ENCODE measurements around the gene CHST15.

Gene CHST15

GRCh38 chr10:124001391-124002148 is 91.8 kb downstream of the CHST15 start:
- DNase-seq (ENCODE audit: insufficient read length, low spot score), result peak; percentile 2
- TF ChIP-seq POLR2AphosphoS5 (IDR thresholded peaks at IDR 0.05; ENCODE audit: low read depth, low read length), result no peak
- no peak for TF ChIP-seq TAF1 (IDR thresholded peaks at IDR 0.05; ENCODE audit: low read depth, low read length)
- TF ChIP-seq POLR2A (IDR thresholded peaks at IDR 0.05; ENCODE audit: low read depth, low read length), result no peak
- no peak for TF ChIP-seq PAX5 (IDR thresholded peaks at IDR 0.05; ENCODE audit: insufficient read depth, low read length, severe bottlenecking)
- TF ChIP-seq SPI1 (IDR thresholded peaks at IDR 0.05; ENCODE audit: low read depth, low read length), result no peak
- no peak for TF ChIP-seq POU2F2 (IDR thresholded peaks at IDR 0.05; ENCODE audit: low read depth, low read length)
- FAIRE-seq, result no peak

DNA sequence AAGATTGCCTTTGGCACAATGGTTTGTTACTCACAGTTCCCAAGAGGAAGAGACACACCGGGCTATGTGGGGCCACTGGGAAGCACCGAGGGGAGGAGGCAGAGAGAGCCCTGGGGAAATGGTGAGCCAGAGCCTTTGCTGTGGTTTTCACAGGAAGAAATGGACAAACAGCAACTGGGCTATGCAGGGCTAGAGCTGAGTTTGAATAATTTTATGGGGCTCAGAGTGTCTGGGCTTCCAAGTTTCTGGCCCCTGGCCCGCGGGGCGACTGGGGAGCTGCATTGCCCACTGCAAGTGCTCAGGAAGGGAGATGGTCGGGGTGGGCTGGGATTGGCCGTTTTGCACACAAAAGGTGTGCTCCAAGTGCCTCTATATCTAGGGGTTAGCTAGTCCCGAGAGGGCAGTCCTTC is 92.6 kb downstream of the CHST15 start:
- FAIRE-seq, result no peak

DNA sequence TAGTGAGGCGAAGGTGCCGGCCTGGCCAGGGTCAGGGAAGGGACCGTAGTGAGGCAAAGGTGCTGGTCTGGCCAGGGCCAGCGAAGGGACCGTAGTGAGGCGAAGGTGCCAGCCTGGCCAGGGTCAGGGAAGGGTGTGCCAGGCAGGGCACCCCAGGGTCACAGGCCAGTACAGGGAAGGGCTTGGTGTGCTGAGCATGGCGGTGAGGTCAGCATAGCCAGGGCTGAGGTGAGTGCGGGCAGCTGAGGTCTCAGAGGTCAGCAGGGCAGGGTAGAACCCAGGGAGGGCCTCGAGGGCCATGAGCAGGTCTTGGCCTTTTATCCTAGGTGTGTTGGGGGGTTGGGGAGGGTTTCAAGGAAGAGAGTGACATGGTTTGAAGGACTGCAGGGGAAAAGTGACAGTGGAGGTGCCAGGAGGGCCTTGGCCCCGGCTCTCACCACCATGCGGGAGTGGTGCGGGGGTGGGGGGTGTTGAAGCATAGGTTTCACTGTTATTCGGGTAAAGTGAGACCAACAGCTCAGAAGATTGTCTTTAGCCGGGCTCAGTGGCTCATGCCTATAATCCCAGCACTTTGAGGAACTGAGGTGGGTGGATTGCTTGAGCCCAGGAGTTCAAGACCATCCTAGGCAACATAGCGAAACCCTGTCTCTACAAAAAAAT is 93.3 kb downstream of the CHST15 start:
- FAIRE-seq (no peak), DNase-seq (ENCODE audit: insufficient read length, low spot score) (peak; percentile 2)
- TF ChIP-seq SPI1 (IDR thresholded peaks at IDR 0.05; ENCODE audit: low read depth, low read length) (no peak), POLR2A (IDR thresholded peaks at IDR 0.05; ENCODE audit: low read depth, low read length) (no peak), POLR2AphosphoS5 (IDR thresholded peaks at IDR 0.05; ENCODE audit: low read depth, low read length) (no peak), PAX5 (IDR thresholded peaks at IDR 0.05; ENCODE audit: insufficient read depth, low read length, severe bottlenecking) (no peak), POU2F2 (IDR thresholded peaks at IDR 0.05; ENCODE audit: low read depth, low read length) (no peak), TAF1 (IDR thresholded peaks at IDR 0.05; ENCODE audit: low read depth, low read length) (no peak)

More for the DNA sequence above, 92.6 kb downstream of the CHST15 start:
- DNase-seq (ENCODE audit: insufficient read length, low spot score), result peak; percentile 9
- TF ChIP-seq POU2F2 (IDR thresholded peaks at IDR 0.05; ENCODE audit: low read depth, low read length) (no peak), PAX5 (IDR thresholded peaks at IDR 0.05; ENCODE audit: insufficient read depth, low read length, severe bottlenecking) (no peak), SPI1 (IDR thresholded peaks at IDR 0.05; ENCODE audit: low read depth, low read length) (no peak), POLR2A (IDR thresholded peaks at IDR 0.05; ENCODE audit: low read depth, low read length) (no peak), TAF1 (IDR thresholded peaks at IDR 0.05; ENCODE audit: low read depth, low read length) (no peak), POLR2AphosphoS5 (IDR thresholded peaks at IDR 0.05; ENCODE audit: low read depth, low read length) (no peak)

DNA sequence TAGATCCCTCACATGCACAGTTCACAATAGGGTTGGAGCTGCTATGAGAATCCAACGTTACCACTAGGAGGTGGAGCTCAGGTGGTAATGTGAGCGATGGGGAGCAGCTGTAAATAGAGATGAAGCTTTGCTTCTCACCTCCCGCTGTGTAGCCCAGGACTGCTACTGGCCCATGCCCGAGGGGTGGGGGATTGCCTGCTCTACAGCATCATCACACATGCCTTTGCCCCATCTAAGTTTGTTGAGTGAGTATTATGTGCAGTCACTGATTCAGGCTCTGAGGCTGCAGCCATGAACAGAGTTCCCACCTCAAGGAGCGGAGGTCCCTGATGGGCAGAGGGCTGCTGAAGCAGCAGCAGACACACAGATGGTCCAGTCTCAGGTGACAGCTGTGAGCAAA is 94.1 kb downstream of the CHST15 start:
- no peak for FAIRE-seq
- TF ChIP-seq SPI1 (IDR thresholded peaks at IDR 0.05; ENCODE audit: low read depth, low read length), result no peak
- TF ChIP-seq PAX5 (IDR thresholded peaks at IDR 0.05; ENCODE audit: insufficient read depth, low read length, severe bottlenecking), result no peak
- no peak for TF ChIP-seq POLR2A (IDR thresholded peaks at IDR 0.05; ENCODE audit: low read depth, low read length)
- TF ChIP-seq POU2F2 (IDR thresholded peaks at IDR 0.05; ENCODE audit: low read depth, low read length), result no peak
- TF ChIP-seq POLR2AphosphoS5 (IDR thresholded peaks at IDR 0.05; ENCODE audit: low read depth, low read length), result no peak
- no peak for TF ChIP-seq TAF1 (IDR thresholded peaks at IDR 0.05; ENCODE audit: low read depth, low read length)
- no peak for DNase-seq (ENCODE audit: insufficient read length, low spot score)

DNA sequence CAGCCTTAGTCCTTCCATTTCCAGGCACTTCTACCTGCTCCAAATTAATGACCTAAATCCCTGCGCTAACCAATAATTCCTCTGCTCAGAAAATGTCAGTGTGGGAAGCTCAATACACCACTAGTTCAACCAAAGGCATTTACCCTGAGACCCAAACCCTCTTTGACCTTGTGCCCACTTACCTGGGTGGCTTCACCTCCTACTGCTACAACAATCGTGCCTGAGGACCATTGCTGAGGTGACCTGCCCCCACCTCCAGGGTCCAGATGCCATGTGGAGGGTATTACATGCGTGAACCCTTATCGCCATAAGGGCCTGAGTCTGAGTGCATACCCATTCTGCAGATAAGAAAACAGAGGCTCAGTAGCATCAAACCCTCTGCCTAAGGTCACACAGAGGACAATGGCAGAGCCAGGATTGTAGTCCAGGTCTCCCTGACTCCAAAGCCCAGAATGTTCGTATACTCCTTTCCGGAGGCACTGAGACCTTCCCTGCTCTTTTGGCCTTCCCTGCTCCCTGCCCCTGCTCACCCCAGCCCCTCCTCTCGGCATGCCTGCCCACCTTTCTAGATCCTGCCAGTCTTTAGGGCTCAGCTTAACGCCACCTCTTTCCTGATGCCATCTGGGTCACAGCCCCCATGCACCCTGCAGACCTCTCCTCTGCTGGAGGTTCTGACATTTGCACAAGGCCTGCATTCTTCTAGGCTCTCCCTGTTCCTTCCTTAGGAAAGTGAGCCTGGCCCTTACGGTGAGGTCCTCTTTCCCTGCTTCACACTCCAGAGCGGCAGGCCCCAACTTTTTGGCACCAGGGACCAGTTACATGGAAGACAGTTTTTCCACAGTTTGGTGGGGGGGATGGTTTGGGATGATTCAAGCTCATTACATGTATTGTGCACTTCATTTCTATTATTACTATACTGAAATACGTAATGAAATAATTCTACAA is 94.9 kb downstream of the CHST15 start:
- DNase-seq (ENCODE audit: insufficient read length, low spot score) (peak; percentile 2), FAIRE-seq (no peak)
- TF ChIP-seq POU2F2 (IDR thresholded peaks at IDR 0.05; ENCODE audit: low read depth, low read length) (no peak), POLR2A (IDR thresholded peaks at IDR 0.05; ENCODE audit: low read depth, low read length) (no peak), POLR2AphosphoS5 (IDR thresholded peaks at IDR 0.05; ENCODE audit: low read depth, low read length) (no peak), TAF1 (IDR thresholded peaks at IDR 0.05; ENCODE audit: low read depth, low read length) (no peak), PAX5 (IDR thresholded peaks at IDR 0.05; ENCODE audit: insufficient read depth, low read length, severe bottlenecking) (no peak), SPI1 (IDR thresholded peaks at IDR 0.05; ENCODE audit: low read depth, low read length) (no peak)

DNA sequence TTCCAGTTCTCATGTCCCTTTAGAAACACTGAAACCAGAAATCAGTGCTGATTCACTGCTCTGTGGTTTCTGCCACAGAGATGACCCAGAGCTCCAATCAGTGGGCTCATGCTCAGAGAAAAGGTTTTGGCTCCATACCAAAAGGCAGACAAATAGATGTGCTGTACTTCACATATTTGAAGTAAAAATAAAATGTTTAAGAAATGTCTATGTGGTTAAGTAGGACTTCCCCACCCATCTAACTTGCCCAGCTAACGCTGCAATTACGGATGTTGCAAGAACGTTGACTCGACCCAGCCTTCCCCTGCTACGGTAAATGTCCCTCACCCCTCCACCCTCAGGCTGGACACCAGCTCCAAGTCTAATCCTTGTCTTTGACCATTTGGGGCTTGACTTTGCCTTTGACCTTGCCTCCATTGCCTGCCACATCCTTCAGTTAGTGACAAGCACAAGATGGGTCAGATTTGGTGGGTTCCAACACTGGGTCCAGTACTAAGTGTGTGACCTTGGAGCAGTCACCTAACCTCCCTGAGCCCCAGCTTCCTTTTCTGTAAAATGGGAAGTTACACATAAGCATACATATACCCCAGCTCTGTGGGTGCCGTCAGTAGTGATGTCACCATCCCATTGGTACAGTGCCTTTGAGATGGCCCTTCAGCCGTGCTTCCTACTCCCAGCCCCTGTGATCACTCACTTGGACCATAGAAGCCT is 95.8 kb downstream of the CHST15 start:
- FAIRE-seq (no peak), DNase-seq (ENCODE audit: insufficient read length, low spot score) (peak; percentile 2)
- TF ChIP-seq POLR2AphosphoS5 (IDR thresholded peaks at IDR 0.05; ENCODE audit: low read depth, low read length) (no peak), POU2F2 (IDR thresholded peaks at IDR 0.05; ENCODE audit: low read depth, low read length) (no peak), TAF1 (IDR thresholded peaks at IDR 0.05; ENCODE audit: low read depth, low read length) (no peak), POLR2A (IDR thresholded peaks at IDR 0.05; ENCODE audit: low read depth, low read length) (no peak)

- no peak for TF ChIP-seq POLR2AphosphoS5 (IDR thresholded peaks at IDR 0.05; ENCODE audit: low read depth, low read length)
- no peak for TF ChIP-seq SPI1 (IDR thresholded peaks at IDR 0.05; ENCODE audit: low read depth, low read length)
- no peak for TF ChIP-seq POLR2A (IDR thresholded peaks at IDR 0.05; ENCODE audit: low read depth, low read length)
- no peak for TF ChIP-seq POU2F2 (IDR thresholded peaks at IDR 0.05; ENCODE audit: low read depth, low read length)
- TF ChIP-seq TAF1 (IDR thresholded peaks at IDR 0.05; ENCODE audit: low read depth, low read length), result no peak
- no peak for TF ChIP-seq PAX5 (IDR thresholded peaks at IDR 0.05; ENCODE audit: insufficient read depth, low read length, severe bottlenecking)
- FAIRE-seq (no peak), DNase-seq (ENCODE audit: insufficient read length, low spot score) (no peak)
These were observed 96.4 kb downstream of the CHST15 start for GRCh38 chr10:123997013-123997412.

DNA sequence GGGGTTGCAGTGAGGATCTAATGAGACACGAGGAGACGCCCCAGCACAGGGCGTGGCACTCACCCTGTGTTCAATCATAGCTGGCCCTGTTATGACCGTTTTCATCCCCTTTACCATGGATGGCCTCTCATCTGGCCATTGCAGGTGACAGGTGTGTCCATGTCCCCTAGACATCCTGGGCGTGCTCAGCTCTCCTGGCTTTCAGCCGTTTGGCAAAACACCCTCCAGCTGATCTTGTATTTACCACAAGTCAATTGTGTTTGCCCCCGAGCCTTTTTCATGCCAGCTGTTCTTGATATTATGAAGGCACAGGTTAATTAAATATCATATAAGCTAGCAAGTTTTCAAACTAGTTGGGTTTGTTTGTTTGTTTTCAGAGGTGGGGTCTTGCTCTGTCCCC is 97.1 kb downstream of the CHST15 start:
- TF ChIP-seq POU2F2 (IDR thresholded peaks at IDR 0.05; ENCODE audit: low read depth, low read length), result no peak
- TF ChIP-seq SPI1 (IDR thresholded peaks at IDR 0.05; ENCODE audit: low read depth, low read length), result no peak
- TF ChIP-seq TAF1 (IDR thresholded peaks at IDR 0.05; ENCODE audit: low read depth, low read length), result no peak
- TF ChIP-seq POLR2A (IDR thresholded peaks at IDR 0.05; ENCODE audit: low read depth, low read length), result no peak
- TF ChIP-seq PAX5 (IDR thresholded peaks at IDR 0.05; ENCODE audit: insufficient read depth, low read length, severe bottlenecking), result no peak
- TF ChIP-seq POLR2AphosphoS5 (IDR thresholded peaks at IDR 0.05; ENCODE audit: low read depth, low read length), result no peak
- DNase-seq (ENCODE audit: insufficient read length, low spot score) (no peak), FAIRE-seq (no peak)

Measured in GM12891 (cell line).